ENCODE data around the gene GLA. TPM values are rescaled to one million over a fixed set of nuclear protein-coding genes. Genes with fewer than 3 reads are reported as not detected.

The GLA gene
- total and polyA plus RNA-seq, 4 donors = 21.4 to 32.7 (median 29.3) TPM

DNA sequence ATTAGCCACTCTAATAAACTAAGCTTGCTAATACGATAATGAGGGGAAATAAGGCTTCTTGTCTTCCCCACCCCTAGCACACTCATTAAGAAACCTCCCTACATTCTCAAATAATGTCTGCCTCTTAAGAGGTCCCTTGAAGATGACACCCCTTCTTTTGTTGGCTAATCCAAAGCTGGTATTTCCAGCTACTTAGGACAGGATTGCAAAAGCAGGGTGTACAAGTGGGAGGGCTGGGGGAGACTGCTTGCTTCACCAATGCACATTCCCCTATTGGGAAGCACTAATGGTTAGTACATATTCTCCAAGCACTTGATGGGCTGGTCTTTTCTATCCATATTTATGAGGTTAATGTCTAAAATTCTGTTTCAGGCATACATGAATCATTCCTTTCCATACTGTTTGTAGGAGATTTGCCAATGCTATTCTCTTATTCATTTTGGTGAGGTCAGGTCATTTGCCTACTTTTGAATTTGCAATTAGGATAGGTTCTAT is 42.4 kb downstream of the GLA start:
- DNase-seq (ENCODE audit: low read depth in 4 of 6, low spot score in 6 of 6) = no peak
- no peaks in the 10 kb centered on the region for H3K36me3 ChIP-seq (ENCODE audit: control insufficient read depth, insufficient read depth, low read length)
- no peak overlapping the region for H3K27ac ChIP-seq (ENCODE audit: low read depth, low read length)
- peaks cover 10% of the 10 kb centered on the region for H3K27me3 ChIP-seq (ENCODE audit: control insufficient read depth, insufficient read depth, low read length)
- WGBS (ENCODE audit: insufficient coverage) = no CpG with 5 or more reads among the region's 1 CpG
- no peaks in the 10 kb centered on the region for H3K4me1 ChIP-seq (ENCODE audit: control insufficient read depth, insufficient read depth, low read length)
- no peaks in the 10 kb centered on the region for H3K9me3 ChIP-seq (ENCODE audit: control insufficient read depth, insufficient read depth, low read length)
- H3K4me3 ChIP-seq (ENCODE audit: low read depth, low read length) = no peak overlapping the region

DNA sequence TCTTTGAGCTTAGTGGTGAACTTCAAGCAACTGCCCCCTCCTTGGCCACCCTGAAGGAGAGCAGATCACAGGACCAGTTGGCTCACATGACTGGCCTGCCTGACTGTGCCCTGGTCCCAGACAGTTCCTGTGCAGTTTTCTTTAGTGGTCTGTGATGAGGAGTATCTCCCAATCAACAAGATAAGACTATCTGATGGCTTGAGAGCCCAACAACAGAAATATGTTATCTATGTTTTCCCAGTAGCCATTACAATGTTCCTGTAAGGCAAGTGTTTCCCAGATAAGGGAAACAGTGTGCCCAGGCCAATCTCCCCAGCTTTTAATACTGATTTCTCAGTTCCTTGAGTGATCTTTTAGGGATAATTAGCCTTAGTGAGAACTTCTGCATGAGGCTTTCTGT is 45.0 kb downstream of the GLA start:
- no peak for DNase-seq (ENCODE audit: low read depth in 4 of 6, low spot score in 6 of 6)
- Histone ChIP-seq H3K36me3 (ENCODE audit: control insufficient read depth, insufficient read depth, low read length) (no peaks in the 10 kb centered on the region), H3K27ac (ENCODE audit: low read depth, low read length) (no peak overlapping the region), H3K4me3 (ENCODE audit: low read depth, low read length) (no peak overlapping the region), H3K4me1 (ENCODE audit: control insufficient read depth, insufficient read depth, low read length) (no peaks in the 10 kb centered on the region), H3K27me3 (ENCODE audit: control insufficient read depth, insufficient read depth, low read length) (peaks cover 8% of the 10 kb centered on the region), H3K9me3 (ENCODE audit: control insufficient read depth, insufficient read depth, low read length) (no peaks in the 10 kb centered on the region)

DNA sequence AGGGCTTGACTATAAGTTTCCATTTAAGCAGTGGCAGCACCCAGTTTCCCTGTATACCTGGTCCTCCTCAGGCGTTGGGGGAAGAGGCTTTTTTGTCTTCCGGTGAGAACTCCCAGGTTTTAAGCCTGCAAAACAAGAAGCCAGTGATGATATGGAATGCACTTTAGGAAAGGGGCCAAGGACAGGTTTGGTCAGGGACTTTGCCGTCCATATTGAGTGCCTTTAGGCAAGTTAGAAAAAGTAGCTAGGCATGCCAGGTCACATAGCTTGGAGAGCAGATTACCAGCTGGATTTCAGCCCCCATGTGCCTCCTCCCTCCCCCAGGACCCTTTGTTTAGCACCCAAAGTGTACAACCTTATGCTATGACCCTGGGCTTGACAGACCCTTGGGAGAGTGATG is 45.6 kb downstream of the GLA start:
- peaks cover 9% of the 10 kb centered on the region for H3K27me3 ChIP-seq (ENCODE audit: control insufficient read depth, insufficient read depth, low read length)
- DNase-seq (ENCODE audit: low read depth in 4 of 6, low spot score in 6 of 6) = no peak
- no peaks in the 10 kb centered on the region for H3K4me1 ChIP-seq (ENCODE audit: control insufficient read depth, insufficient read depth, low read length)
- 81% methylated on average over 3 of the region's 3 CpGs for WGBS (ENCODE audit: insufficient coverage)
- no peaks in the 10 kb centered on the region for H3K36me3 ChIP-seq (ENCODE audit: control insufficient read depth, insufficient read depth, low read length)
- H3K9me3 ChIP-seq (ENCODE audit: control insufficient read depth, insufficient read depth, low read length) = no peaks in the 10 kb centered on the region
- H3K27ac ChIP-seq (ENCODE audit: low read depth, low read length) = no peak overlapping the region
- H3K4me3 ChIP-seq (ENCODE audit: low read depth, low read length) = no peak overlapping the region

DNA sequence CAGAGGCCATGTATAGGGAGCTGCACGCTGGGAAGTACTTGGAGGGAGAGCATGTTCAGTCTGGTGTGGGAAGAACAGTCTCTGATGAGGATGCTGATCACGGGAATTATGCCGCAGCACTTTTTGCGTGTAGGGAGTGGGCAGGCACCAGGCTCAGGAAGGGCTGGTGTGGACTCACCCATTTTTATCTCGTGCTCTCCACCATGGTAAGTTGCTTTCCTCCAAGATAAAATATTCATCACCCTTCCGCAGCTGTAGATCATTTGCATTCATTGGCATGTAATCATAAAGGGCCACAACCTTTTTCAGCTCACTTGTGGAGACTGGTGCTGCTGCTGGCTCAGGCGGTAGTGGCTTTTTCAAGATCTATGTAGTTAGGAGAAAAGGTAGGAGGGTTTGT is 47.3 kb downstream of the GLA start:
- Histone ChIP-seq H3K4me1 (ENCODE audit: control insufficient read depth, insufficient read depth, low read length) (no peaks in the 10 kb centered on the region), H3K4me3 (ENCODE audit: low read depth, low read length) (no peak overlapping the region), H3K36me3 (ENCODE audit: control insufficient read depth, insufficient read depth, low read length) (no peaks in the 10 kb centered on the region), H3K27me3 (ENCODE audit: control insufficient read depth, insufficient read depth, low read length) (peaks cover 10% of the 10 kb centered on the region), H3K27ac (ENCODE audit: low read depth, low read length) (no peak overlapping the region), H3K9me3 (ENCODE audit: control insufficient read depth, insufficient read depth, low read length) (no peaks in the 10 kb centered on the region)
- DNase-seq (ENCODE audit: low read depth in 4 of 6, low spot score in 6 of 6) = no peak
- 57% methylated on average over 3 of the region's 7 CpGs for WGBS (ENCODE audit: insufficient coverage)

DNA sequence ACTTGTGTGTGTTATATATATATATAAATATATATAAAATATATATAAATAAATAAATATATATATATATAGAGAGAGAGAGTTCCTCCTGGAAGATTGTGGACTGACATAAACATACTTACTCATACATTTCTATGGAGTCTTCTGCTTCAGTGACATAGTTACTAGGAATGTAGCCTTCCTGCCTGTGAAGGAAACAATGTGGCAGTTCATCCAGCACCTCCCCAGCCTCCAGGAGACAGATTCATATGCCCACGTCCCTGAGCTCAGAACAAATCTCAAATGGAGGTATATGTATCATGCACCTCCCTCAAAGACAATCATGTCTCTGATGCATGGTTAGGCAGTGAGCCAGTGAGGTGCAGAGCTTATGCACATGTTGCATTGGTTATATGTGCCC is 47.8 kb downstream of the GLA start:
- H3K27me3 ChIP-seq (ENCODE audit: control insufficient read depth, insufficient read depth, low read length) = peaks cover 7% of the 10 kb centered on the region
- no peak for DNase-seq (ENCODE audit: low read depth in 4 of 6, low spot score in 6 of 6)
- no CpG with 5 or more reads among the region's 1 CpG for WGBS (ENCODE audit: insufficient coverage)
- no peak overlapping the region for H3K27ac ChIP-seq (ENCODE audit: low read depth, low read length)
- no peaks in the 10 kb centered on the region for H3K9me3 ChIP-seq (ENCODE audit: control insufficient read depth, insufficient read depth, low read length)
- H3K36me3 ChIP-seq (ENCODE audit: control insufficient read depth, insufficient read depth, low read length) = no peaks in the 10 kb centered on the region
- no peak overlapping the region for H3K4me3 ChIP-seq (ENCODE audit: low read depth, low read length)
- no peaks in the 10 kb centered on the region for H3K4me1 ChIP-seq (ENCODE audit: control insufficient read depth, insufficient read depth, low read length)

DNA sequence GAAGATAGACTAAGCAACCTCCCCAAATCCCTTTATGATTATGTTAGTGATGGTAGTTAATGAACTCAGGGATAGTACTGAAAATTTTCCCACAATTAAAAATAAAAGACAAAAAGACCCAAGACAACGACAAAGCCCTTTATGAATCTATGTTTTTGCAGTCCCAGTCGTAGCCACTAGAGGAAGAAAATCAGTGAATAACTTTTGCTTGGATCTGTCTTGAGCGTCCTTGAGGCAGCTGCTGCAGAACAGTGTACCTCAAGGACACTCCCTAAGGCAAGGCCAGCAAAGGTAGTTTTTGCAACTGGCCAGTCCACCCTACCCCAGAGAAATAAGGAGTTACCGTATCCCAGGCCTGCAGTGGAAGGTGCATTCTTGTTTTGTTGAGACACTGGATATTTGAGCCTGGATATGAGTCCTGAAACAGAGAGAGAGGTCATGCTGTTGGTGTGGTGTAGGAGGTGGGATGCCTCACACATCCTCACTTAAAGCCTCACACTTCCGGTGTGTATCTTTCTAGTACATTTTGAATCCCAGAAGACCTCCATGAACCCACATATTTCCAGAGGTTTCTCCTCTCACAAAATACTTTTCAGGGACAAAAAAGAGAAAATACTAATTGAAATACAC is 50.4 kb downstream of the GLA start:
- 8% methylated on average over 1 of the region's 5 CpGs for WGBS (ENCODE audit: insufficient coverage)
- peak in 1 of 6 donors; percentile 1 for DNase-seq (ENCODE audit: low read depth in 4 of 6, low spot score in 6 of 6)
- Histone ChIP-seq H3K4me1 (ENCODE audit: control insufficient read depth, insufficient read depth, low read length) (no peaks in the 10 kb centered on the region), H3K27ac (ENCODE audit: low read depth, low read length) (no peak overlapping the region), H3K9me3 (ENCODE audit: control insufficient read depth, insufficient read depth, low read length) (no peaks in the 10 kb centered on the region), H3K27me3 (ENCODE audit: control insufficient read depth, insufficient read depth, low read length) (peaks cover 4% of the 10 kb centered on the region), H3K36me3 (ENCODE audit: control insufficient read depth, insufficient read depth, low read length) (no peaks in the 10 kb centered on the region), H3K4me3 (ENCODE audit: low read depth, low read length) (no peak overlapping the region)

DNA sequence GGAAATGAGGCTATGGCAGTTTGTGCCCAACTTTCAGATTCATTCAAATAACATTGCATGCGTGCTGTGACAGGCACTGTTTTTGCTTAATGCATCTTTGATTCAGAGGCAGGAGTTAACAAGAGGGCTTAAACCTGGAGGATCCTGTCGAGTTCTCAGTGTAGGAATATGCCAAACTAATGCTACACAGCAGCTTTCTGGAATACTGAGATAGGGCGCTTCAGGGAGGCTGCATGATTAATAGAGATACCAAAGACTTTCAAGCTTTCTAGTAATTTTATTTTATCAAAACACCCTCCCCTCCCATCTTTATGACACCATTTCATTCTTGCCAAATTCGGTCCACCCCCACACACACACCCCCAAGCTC is 58.5 kb downstream of the GLA start:
- no peak overlapping the region for H3K27ac ChIP-seq (ENCODE audit: low read depth, low read length)
- no peaks in the 10 kb centered on the region for H3K9me3 ChIP-seq (ENCODE audit: control insufficient read depth, insufficient read depth, low read length)
- H3K27me3 ChIP-seq (ENCODE audit: control insufficient read depth, insufficient read depth, low read length) = peaks cover 2% of the 10 kb centered on the region
- DNase-seq (ENCODE audit: low read depth in 4 of 6, low spot score in 6 of 6) = no peak
- WGBS (ENCODE audit: insufficient coverage) = 50% methylated on average over 2 of the region's 4 CpGs
- H3K36me3 ChIP-seq (ENCODE audit: control insufficient read depth, insufficient read depth, low read length) = no peaks in the 10 kb centered on the region
- peaks cover 3% of the 10 kb centered on the region for H3K4me1 ChIP-seq (ENCODE audit: control insufficient read depth, insufficient read depth, low read length)
- peak overlapping the region; percentile 78 for H3K4me3 ChIP-seq (ENCODE audit: low read depth, low read length)

DNA sequence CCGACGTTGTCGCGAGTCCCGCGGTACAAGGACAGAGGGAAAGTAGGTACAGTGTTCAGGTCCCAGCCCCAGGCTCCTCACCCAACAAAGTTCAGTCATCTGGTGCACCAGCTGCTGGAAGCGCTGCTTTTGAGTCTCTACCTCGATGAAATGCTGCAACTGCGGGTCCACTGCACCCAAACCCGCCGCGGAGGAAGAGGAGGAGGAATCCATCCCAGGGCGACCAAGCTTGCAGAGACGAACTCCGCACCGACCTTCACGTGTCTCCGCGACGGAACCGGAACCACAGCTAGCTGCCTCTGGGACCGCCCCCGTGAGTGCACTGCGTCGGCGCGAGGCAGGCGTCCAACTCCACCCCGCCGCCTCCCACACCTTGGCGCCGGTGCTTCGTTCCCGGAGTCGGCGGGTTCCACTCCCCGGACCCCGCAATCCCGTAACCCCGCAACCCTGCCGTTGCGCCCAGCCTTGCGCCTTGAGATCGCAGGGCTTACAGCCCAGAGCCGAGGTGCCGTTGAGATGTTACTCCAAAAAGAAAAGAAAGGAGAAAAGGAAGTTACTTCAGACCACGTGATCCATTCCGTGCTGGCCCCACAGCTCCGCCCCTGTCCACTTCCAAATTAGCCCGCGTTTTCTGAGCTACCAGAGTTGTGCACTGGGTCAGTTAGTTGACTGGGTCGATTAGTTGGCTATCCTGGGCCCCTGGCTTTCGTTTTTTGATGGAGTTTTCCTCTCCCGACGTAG is 59.1 kb downstream of the GLA start, which contains the start of gene TIMM8A:
Gene TIMM8A (minus strand): TSS at position 291 of the 741 bp plus-strand sequence. CDS start 78 bp downstream, at position 213.
- peak within 1 kb of the TSS; percentile 82 for H3K27ac ChIP-seq (ENCODE audit: low read depth, low read length)
- WGBS (ENCODE audit: insufficient coverage) = 28% methylated on average over 51 of the region's 55 CpGs
- peak within 1 kb of the TSS; percentile 78 for H3K4me3 ChIP-seq (ENCODE audit: low read depth, low read length)
- peaks cover 2% of the 10 kb centered on the region for H3K27me3 ChIP-seq (ENCODE audit: control insufficient read depth, insufficient read depth, low read length)
- no peaks in the 10 kb centered on the region for H3K9me3 ChIP-seq (ENCODE audit: control insufficient read depth, insufficient read depth, low read length)
- DNase-seq (ENCODE audit: low read depth in 4 of 6, low spot score in 6 of 6) = peak; percentile 35 to 89 (median 54)
- no peaks in the 10 kb centered on the region for H3K36me3 ChIP-seq (ENCODE audit: control insufficient read depth, insufficient read depth, low read length)
- peaks cover 3% of the 10 kb centered on the region for H3K4me1 ChIP-seq (ENCODE audit: control insufficient read depth, insufficient read depth, low read length)

DNA sequence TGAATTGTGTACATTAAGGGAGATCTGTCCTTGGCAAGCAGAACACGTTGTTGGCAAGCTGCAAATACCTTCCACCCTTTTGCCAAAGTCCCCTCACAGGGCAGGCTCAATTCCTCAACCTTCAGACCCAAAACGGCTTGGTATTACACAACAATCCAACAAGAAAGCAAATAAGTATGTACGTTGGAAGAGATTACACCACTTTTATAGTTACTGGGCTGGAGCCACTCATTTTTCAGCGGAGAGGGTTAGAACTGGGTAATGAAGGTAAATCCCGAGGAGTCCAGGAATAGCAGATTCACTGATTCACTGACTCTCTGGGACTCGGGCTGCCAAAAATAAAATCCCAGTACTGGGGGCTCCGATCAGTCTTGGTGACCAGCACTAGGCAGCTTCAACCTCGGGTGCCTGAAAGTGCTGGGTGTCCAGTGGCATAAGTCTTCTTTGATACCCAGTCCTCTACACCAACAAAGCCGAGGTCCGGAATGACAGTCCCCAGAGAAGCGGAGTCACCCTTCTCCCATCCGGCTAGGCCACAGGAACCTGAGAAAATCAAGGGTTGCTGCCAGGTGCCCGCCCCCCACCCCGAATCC is 59.8 kb downstream of the GLA start:
- H3K4me1 ChIP-seq (ENCODE audit: control insufficient read depth, insufficient read depth, low read length) = peaks cover 3% of the 10 kb centered on the region
- no peaks in the 10 kb centered on the region for H3K36me3 ChIP-seq (ENCODE audit: control insufficient read depth, insufficient read depth, low read length)
- DNase-seq (ENCODE audit: low read depth in 4 of 6, low spot score in 6 of 6) = peak in 1 of 6 donors; percentile 2
- H3K9me3 ChIP-seq (ENCODE audit: control insufficient read depth, insufficient read depth, low read length) = no peaks in the 10 kb centered on the region
- H3K4me3 ChIP-seq (ENCODE audit: low read depth, low read length) = peak overlapping the region; percentile 78
- 27% methylated on average over 9 of the region's 14 CpGs for WGBS (ENCODE audit: insufficient coverage)
- H3K27ac ChIP-seq (ENCODE audit: low read depth, low read length) = no peak overlapping the region
- peaks cover 2% of the 10 kb centered on the region for H3K27me3 ChIP-seq (ENCODE audit: control insufficient read depth, insufficient read depth, low read length)

All from spinal cord (tissue), 10 donors.